Prostate gland (tissue), 2 donors: Measurements from ENCODE around the gene WAC. TPM values are rescaled to one million over a fixed set of nuclear protein-coding genes. Genes with fewer than 3 reads are reported as not detected.

Experiments
- DNase-seq: peaks from one replicate; pipeline ENCODE4 v3.0.0-alpha.2; 2019; ENCODE audit warnings: low spot score
- H3K27ac ChIP-seq, 2 donors: fragments of 200-600 bp; sonication (generic); 2 replicates each; pipeline ENCODE4 v1.5.1; 2017 to 2019
- H3K27me3 ChIP-seq: fragments of 200-600 bp; sonication (generic); replicated peaks from 2 replicates; pipeline ENCODE4 v1.5.1; 2019; ENCODE audit not compliant: insufficient read depth
- H3K36me3 ChIP-seq, 2 donors: fragments of 200-600 bp; sonication (generic); 1 replicate in 1 of 2; 2 replicates in 1 of 2; pipeline versions ENCODE4 v1.5.1 to v1.8.1; 2017 to 2019
- H3K4me1 ChIP-seq: fragments of 200-600 bp; sonication (generic); replicated peaks from 2 replicates; pipeline ENCODE4 v1.5.1; 2019
- H3K4me3 ChIP-seq, 2 donors: fragments of 200-600 bp; sonication (generic); 2 replicates each; pipeline ENCODE4 v1.5.1; 2017 to 2019
- H3K9me3 ChIP-seq: fragments of 200-600 bp; sonication (generic); 2 replicates; pipeline ENCODE4 v1.5.1; 2017
- CTCF ChIP-seq, 4 experiments: fragments of 200-600 bp in 2 of 4; fragments of 450-650 bp in 2 of 4; sonication (generic) in 2 of 4; IDR thresholded peaks; 1 replicate in 3 of 4; 2 replicates in 1 of 4; pipeline ENCODE4 v1.5.1; 2016 to 2019; ENCODE audit warnings: antibody characterized with exemption in 4 of 4, mild to moderate bottlenecking in 2 of 4, moderate library complexity in 2 of 4
- POLR2A ChIP-seq: fragments of 450-650 bp; IDR thresholded peaks from one replicate; pipeline ENCODE4 v1.6.1; 2016; ENCODE audit warnings: antibody characterized with exemption, mild to moderate bottlenecking
- POLR2AphosphoS5 ChIP-seq: sonication (generic); formaldehyde crosslinking; IDR thresholded peaks from one replicate; pipeline ENCODE4 v1.6.1; 2017; ENCODE audit warnings: antibody characterized with exemption
- WGBS: methylation state at CpG from one replicate; pipeline ENCODE4 v1.1.5; 2018; 5-methylcytosine and 5-hydroxymethylcytosine counted together
- intact Hi-C: fragments of 100-400 bp; cut with DNase I; formaldehyde crosslinking; loops from one replicate; pipeline ENCODE4 v1.14.2; 2022
- total RNA-seq, 2 donors: library from RNA; depleted of rRNA; stranded (reverse); fragments of >200 nt; gene quantifications; one replicate each; pipeline ENCODE4 v1.1.0, GENCODE V29; 2016

The WAC gene
- total RNA-seq, 2 donors from 2014 or later: 107 to 143 TPM

DNA sequence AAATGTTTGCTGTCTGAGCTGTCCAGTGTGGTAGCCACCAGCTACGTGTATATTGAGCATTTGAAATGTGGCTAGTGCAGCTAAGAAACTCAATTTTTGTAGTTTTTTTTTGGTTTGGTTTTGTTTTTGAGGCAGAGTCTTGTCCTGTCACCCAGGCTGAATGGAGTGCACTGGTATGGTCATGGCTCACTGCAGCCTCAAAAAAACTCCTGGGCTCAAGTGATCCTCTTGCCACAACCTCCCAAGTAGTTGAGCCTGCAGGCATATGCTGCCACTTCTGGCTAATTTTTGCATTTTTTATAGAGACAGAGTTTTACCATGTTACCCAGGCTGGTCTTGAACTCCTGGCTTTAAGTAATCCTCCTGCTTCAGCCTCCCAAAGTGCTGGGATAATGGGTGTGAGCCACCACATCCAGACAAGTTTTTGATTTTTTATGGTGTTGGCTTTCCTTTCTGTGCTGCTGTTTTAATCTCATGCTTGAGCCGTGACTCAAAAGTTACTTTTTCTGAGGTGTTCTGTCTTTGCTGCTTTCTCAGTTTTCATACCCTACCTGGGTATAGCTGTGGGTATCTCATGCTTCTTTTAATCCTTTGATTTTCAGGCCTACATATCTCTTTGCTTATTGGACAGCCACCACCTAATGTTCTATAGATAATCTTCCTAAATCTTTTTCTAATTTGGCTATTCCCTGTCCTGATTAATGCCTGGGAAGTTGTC, 16.0 kb downstream of the WAC start:
- no peaks in the 10 kb centered on the region for H3K27me3 ChIP-seq
- no peak for DNase-seq
- intact Hi-C loops: no loop called here
- WGBS: 84% methylated on average over 2 of the region's 2 CpGs
- no peak overlapping the region for H3K4me3 ChIP-seq
- no peaks in the 10 kb centered on the region for H3K9me3 ChIP-seq
- peaks cover under 1% of the 10 kb centered on the region for H3K4me1 ChIP-seq
- no peak overlapping the region for H3K27ac ChIP-seq
- no peaks in the 10 kb centered on the region for H3K36me3 ChIP-seq
- TF ChIP-seq POLR2AphosphoS5: no peak
- TF ChIP-seq CTCF (IDR thresholded peaks at IDR 0.05): no peak
- TF ChIP-seq POLR2A: no peak

DNA sequence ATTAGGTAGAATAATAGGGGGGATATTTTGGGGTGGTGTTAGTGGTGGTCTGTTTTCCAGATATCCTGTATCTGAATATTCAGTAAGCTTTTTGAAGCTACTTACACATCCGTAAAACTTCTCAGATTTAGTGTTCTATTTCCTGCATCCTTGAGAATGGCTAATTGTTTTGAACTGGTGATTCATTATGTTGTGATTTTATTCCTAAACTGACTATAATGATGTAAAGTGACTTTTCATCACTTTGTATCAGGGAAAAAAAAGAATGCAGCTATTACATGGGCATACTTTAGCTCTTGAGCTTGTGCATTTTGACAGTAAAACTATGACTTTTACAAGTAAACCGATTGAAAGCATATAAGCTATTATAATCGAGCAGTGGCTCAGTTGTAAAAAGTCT, 18.2 kb downstream of the WAC start:
- TF ChIP-seq POLR2A: no peak
- TF ChIP-seq POLR2AphosphoS5: no peak
- TF ChIP-seq CTCF (IDR thresholded peaks at IDR 0.05): no peak
- Histone ChIP-seq H3K27ac (no peak overlapping the region), H3K4me3 (no peak overlapping the region), H3K4me1 (no peaks in the 10 kb centered on the region), H3K27me3 (no peaks in the 10 kb centered on the region), H3K36me3 (no peaks in the 10 kb centered on the region), H3K9me3 (no peaks in the 10 kb centered on the region)
- WGBS: 29% methylated on average over 3 of the region's 3 CpGs
- intact Hi-C loops: no loop called here
- DNase-seq: no peak

GRCh38 chr10:28552775-28553174, 19.9 kb downstream of the WAC start:
- no peak for DNase-seq
- intact Hi-C loops: no loop called here
- H3K4me3 ChIP-seq: no peak overlapping the region
- peaks cover under 1% of the 10 kb centered on the region for H3K4me1 ChIP-seq
- TF ChIP-seq POLR2A (no peak), POLR2AphosphoS5 (no peak), CTCF (IDR thresholded peaks at IDR 0.05) (no peak)
- H3K9me3 ChIP-seq: no peaks in the 10 kb centered on the region
- no peaks in the 10 kb centered on the region for H3K36me3 ChIP-seq
- no peaks in the 10 kb centered on the region for H3K27me3 ChIP-seq
- WGBS: 32% methylated on average over 4 of the region's 4 CpGs
- H3K27ac ChIP-seq: no peak overlapping the region

DNA sequence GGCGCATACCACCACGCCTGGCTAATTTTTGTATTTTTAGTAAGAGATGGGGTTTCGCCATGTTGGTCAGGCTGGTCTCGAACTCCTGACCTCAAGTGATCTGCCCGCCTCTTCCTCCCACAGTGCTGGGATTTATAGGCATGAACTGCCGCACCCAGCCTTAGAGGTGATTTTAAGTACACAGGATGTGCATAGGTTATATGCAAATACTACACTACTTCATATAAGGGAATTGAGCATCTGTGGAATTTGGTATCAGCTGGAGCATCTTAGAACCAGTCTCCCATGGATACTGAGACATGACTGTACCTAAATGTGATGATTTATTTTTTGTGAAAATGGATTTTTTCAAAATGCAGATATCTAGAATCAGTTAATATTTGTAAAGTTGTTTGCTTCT, 21.1 kb downstream of the WAC start:
- Histone ChIP-seq H3K27me3 (no peaks in the 10 kb centered on the region), H3K4me3 (no peak overlapping the region), H3K36me3 (no peaks in the 10 kb centered on the region), H3K9me3 (no peaks in the 10 kb centered on the region), H3K27ac (no peak overlapping the region), H3K4me1 (peaks cover 4% of the 10 kb centered on the region)
- TF ChIP-seq CTCF (IDR thresholded peaks at IDR 0.05): no peak
- no peak for TF ChIP-seq POLR2AphosphoS5
- no peak for TF ChIP-seq POLR2A
- intact Hi-C loops: no loop called here
- WGBS: 91% methylated on average over 6 of the region's 6 CpGs
- DNase-seq: no peak

GRCh38 chr10:28554952-28555351, 22.0 kb downstream of the WAC start:
- peaks cover 4% of the 10 kb centered on the region for H3K4me1 ChIP-seq
- 73% methylated on average over 3 of the region's 3 CpGs for WGBS
- no peak for TF ChIP-seq POLR2AphosphoS5
- TF ChIP-seq POLR2A: no peak
- TF ChIP-seq CTCF (IDR thresholded peaks at IDR 0.05): no peak
- H3K27me3 ChIP-seq: no peaks in the 10 kb centered on the region
- no peaks in the 10 kb centered on the region for H3K36me3 ChIP-seq
- H3K27ac ChIP-seq: no peak overlapping the region
- DNase-seq: no peak
- no peaks in the 10 kb centered on the region for H3K9me3 ChIP-seq
- no peak overlapping the region for H3K4me3 ChIP-seq
- intact Hi-C loops: no loop called here
